HepG2 (cell line): ENCODE data around the gene BFSP1. TPM values are rescaled to one million over a fixed set of nuclear protein-coding genes. Genes with fewer than 3 reads are reported as not detected.
A peak's percentile ranks its signal among the peaks of the same experiment; 100 is the strongest.

Source experiments
- CREB1 ChIP-seq, 2 experiments: fragments of 450-650 bp in 1 of 2; IDR thresholded peaks; 2 replicates each; pipeline ENCODE4 v1.6.1; 2016 to 2017; ENCODE audit warnings: control low read depth in 1 of 2, mild to moderate bottlenecking in 1 of 2, missing compliant biosample characterization in 1 of 2, missing genetic modification characterization in 1 of 2
- FOXA1 ChIP-seq, 2 experiments: fragments of 450-650 bp in 1 of 2; sonication (generic) in 1 of 2; formaldehyde crosslinking in 1 of 2; IDR thresholded peaks; 2 replicates each; pipeline versions ENCODE4 v1.4.0 to v1.6.1; 2016 to 2020; ENCODE audit warnings: missing genetic modification reagents in 1 of 2
- IRF2 ChIP-seq: IDR thresholded peaks from 2 replicates; pipeline ENCODE4 v1.6.1; 2018; ENCODE audit warnings: missing genetic modification reagents, missing compliant biosample characterization
- MAFF ChIP-seq: IDR thresholded peaks from 2 replicates; pipeline ENCODE4 v1.6.1; 2011; ENCODE audit warnings: low read depth, low read length, improper control_type of control experiment
- MBD4 ChIP-seq: IDR thresholded peaks from 2 replicates; pipeline ENCODE4 v1.6.1; 2012; ENCODE audit warnings: low read length, inconsistent platforms, borderline replicate concordance
- POGZ ChIP-seq: sonication (generic); formaldehyde crosslinking; IDR thresholded peaks from 2 replicates; pipeline ENCODE4 v1.4.0; 2020; ENCODE audit warnings: mild to moderate bottlenecking, missing genetic modification reagents
- RCOR2 ChIP-seq: IDR thresholded peaks from 2 replicates; pipeline ENCODE4 v1.6.1; 2016; ENCODE audit warnings: missing biosample characterization, missing genetic modification reagents
- RFXANK ChIP-seq: IDR thresholded peaks from 2 replicates; pipeline ENCODE4 v1.6.1; 2016
- SMAD3 ChIP-seq: sonication (generic); formaldehyde crosslinking; IDR thresholded peaks from 2 replicates; pipeline ENCODE4 v1.4.0; 2020; ENCODE audit warnings: missing genetic modification reagents
- SNAPC2 ChIP-seq: sonication (generic); formaldehyde crosslinking; IDR thresholded peaks from 2 replicates; pipeline ENCODE4 v1.8.1; 2022; ENCODE audit warnings: mild to moderate bottlenecking, missing genetic modification reagents
- SOX13 ChIP-seq, 3 experiments: fragments of 450-650 bp in 1 of 3; sonication (generic) in 1 of 3; formaldehyde crosslinking in 1 of 3; IDR thresholded peaks in 2 of 3; conservative IDR thresholded peaks in 1 of 3; 2 replicates each; pipeline versions ENCODE4 v1.5.0 to v1.6.1; 2016 to 2020; ENCODE audit warnings: antibody characterized with exemption in 1 of 3, mild to moderate bottlenecking in 1 of 3, missing compliant biosample characterization in 1 of 3, missing genetic modification reagents in 1 of 3, moderate library complexity in 1 of 3
- SOX5 ChIP-seq: IDR thresholded peaks from 2 replicates; pipeline ENCODE4 v1.6.1; 2016; ENCODE audit warnings: borderline replicate concordance
- TFDP1 ChIP-seq: IDR thresholded peaks from 2 replicates; pipeline ENCODE4 v1.6.1; 2016; ENCODE audit warnings: missing compliant biosample characterization, missing genetic modification reagents, borderline replicate concordance
- ZFP36L2 ChIP-seq: sonication (generic); formaldehyde crosslinking; IDR thresholded peaks from 2 replicates; pipeline ENCODE4 v1.4.0; 2020; ENCODE audit warnings: missing genetic modification reagents
- ZNF138 ChIP-seq: sonication (generic); formaldehyde crosslinking; IDR thresholded peaks from 2 replicates; pipeline ENCODE4 v1.5.0; 2020; ENCODE audit warnings: mild to moderate bottlenecking, low read depth, missing genetic modification reagents
- ZNF225 ChIP-seq: sonication (generic); formaldehyde crosslinking; IDR thresholded peaks from 2 replicates; pipeline ENCODE4 v1.4.0; 2020; ENCODE audit warnings: mild to moderate bottlenecking, missing genetic modification reagents
- ZNF337 ChIP-seq: sonication (generic); formaldehyde crosslinking; IDR thresholded peaks from 2 replicates; pipeline ENCODE4 v1.5.1; 2020; ENCODE audit warnings: missing genetic modification reagents, low read depth, mild to moderate bottlenecking, borderline replicate concordance
- ZNF501 ChIP-seq: sonication (generic); formaldehyde crosslinking; IDR thresholded peaks from 2 replicates; pipeline ENCODE4 v1.5.1; 2020; ENCODE audit warnings: mild to moderate bottlenecking, moderate library complexity, missing genetic modification reagents
- ZNF691 ChIP-seq: sonication (generic); formaldehyde crosslinking; IDR thresholded peaks from 2 replicates; pipeline ENCODE4 v1.4.0; 2020; ENCODE audit warnings: missing genetic modification reagents, low read depth, mild to moderate bottlenecking, borderline replicate concordance
- ZNF83 ChIP-seq: sonication (generic); formaldehyde crosslinking; IDR thresholded peaks from 2 replicates; pipeline ENCODE4 v1.4.0; 2020; ENCODE audit warnings: missing genetic modification reagents, mild to moderate bottlenecking, borderline replicate concordance
- ZSCAN9 ChIP-seq: IDR thresholded peaks from 2 replicates; pipeline ENCODE4 v1.6.1; 2016; ENCODE audit warnings: borderline replicate concordance
- polyA plus RNA-seq, 8 experiments: library from polyadenylated mRNA; depleted of rRNA in 3 of 8; stranded (reverse) in 7 of 8; unstranded in 1 of 8; fragments of >200 nt; fragmentation: Illumina TruSeq in 4 of 8; extraction: Trizol in 4 of 8; gene quantifications; 2 replicates each; pipeline versions ENCODE4 v1.2.1 to v1.2.3, GENCODE V29; 2011 to 2016; ENCODE audit warnings: low read depth in 4 of 8, missing spikeins in 1 of 8, mixed read lengths in 1 of 8; ENCODE audit not compliant: insufficient read depth in 1 of 8
- total RNA-seq, 5 experiments: library from RNA; depleted of rRNA; stranded (reverse); fragments of >200 nt; fragmentation: Illumina TruSeq; extraction: Trizol; gene quantifications; 2 replicates each; pipeline ENCODE4 v1.2.3, GENCODE V29; 2016; ENCODE audit warnings: low read depth in 1 of 5
- TF ChIP-seq, protein P1 (sequence below): sonication (generic); formaldehyde crosslinking; IDR thresholded peaks from 2 replicates; pipeline ENCODE4; 2020; ENCODE audit warnings: missing genetic modification reagents, mild to moderate bottlenecking, borderline replicate concordance
- TF ChIP-seq, protein P2 (sequence below): IDR thresholded peaks from 2 replicates; pipeline ENCODE4 v1.6.1; 2018; ENCODE audit warnings: missing genetic modification reagents
- TF ChIP-seq, protein P3 (sequence below): IDR thresholded peaks from 2 replicates; pipeline ENCODE4 v1.6.1; 2016

BFSP1 gene
- total and polyA plus RNA-seq, 2 of the 13 experiments (the other 11 are each of a cell fraction or from before 2014, with no cell fraction given) = 0.22 to 0.26 TPM

- TF ChIP-seq, protein P1, sequence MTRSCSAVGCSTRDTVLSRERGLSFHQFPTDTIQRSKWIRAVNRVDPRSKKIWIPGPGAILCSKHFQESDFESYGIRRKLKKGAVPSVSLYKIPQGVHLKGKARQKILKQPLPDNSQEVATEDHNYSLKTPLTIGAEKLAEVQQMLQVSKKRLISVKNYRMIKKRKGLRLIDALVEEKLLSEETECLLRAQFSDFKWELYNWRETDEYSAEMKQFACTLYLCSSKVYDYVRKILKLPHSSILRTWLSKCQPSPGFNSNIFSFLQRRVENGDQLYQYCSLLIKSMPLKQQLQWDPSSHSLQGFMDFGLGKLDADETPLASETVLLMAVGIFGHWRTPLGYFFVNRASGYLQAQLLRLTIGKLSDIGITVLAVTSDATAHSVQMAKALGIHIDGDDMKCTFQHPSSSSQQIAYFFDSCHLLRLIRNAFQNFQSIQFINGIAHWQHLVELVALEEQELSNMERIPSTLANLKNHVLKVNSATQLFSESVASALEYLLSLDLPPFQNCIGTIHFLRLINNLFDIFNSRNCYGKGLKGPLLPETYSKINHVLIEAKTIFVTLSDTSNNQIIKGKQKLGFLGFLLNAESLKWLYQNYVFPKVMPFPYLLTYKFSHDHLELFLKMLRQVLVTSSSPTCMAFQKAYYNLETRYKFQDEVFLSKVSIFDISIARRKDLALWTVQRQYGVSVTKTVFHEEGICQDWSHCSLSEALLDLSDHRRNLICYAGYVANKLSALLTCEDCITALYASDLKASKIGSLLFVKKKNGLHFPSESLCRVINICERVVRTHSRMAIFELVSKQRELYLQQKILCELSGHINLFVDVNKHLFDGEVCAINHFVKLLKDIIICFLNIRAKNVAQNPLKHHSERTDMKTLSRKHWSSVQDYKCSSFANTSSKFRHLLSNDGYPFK (CRISPR knock-in tag) = no peak
- peak; percentile 82 for TF ChIP-seq ZNF501 (CRISPR knock-in tag)
- TF ChIP-seq, protein P2, sequence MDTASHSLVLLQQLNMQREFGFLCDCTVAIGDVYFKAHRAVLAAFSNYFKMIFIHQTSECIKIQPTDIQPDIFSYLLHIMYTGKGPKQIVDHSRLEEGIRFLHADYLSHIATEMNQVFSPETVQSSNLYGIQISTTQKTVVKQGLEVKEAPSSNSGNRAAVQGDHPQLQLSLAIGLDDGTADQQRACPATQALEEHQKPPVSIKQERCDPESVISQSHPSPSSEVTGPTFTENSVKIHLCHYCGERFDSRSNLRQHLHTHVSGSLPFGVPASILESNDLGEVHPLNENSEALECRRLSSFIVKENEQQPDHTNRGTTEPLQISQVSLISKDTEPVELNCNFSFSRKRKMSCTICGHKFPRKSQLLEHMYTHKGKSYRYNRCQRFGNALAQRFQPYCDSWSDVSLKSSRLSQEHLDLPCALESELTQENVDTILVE (CRISPR knock-in tag) = peak; percentile 79
- no peak for TF ChIP-seq SOX13 (IDR thresholded peaks at IDR 0.05)
- TF ChIP-seq SOX13 (CRISPR knock-in tag; conservative IDR thresholded peaks at IDR 0.05 in 1 of 2, IDR thresholded peaks at IDR 0.05 in 1 of 2) = peak in 1 of 2 experiments; percentile 59; a peak in 2 of 4 replicates
- TF ChIP-seq SNAPC2 (CRISPR knock-in tag) = no peak
- peak; percentile 51; the same call in 1 of the 2 replicates for TF ChIP-seq RCOR2
- TF ChIP-seq MBD4 = no peak
- TF ChIP-seq IRF2 (CRISPR knock-in tag) = peak; percentile 90
- TF ChIP-seq TFDP1 (CRISPR knock-in tag) = peak; percentile 78
- TF ChIP-seq SOX5 (CRISPR knock-in tag) = peak; percentile 57; the same call in 1 of the 2 replicates
- TF ChIP-seq ZNF138 (CRISPR knock-in tag) = peak; percentile 43; the same call in 1 of the 2 replicates
- peak; percentile 75; the same call in 1 of the 2 replicates for TF ChIP-seq SMAD3 (CRISPR knock-in tag)
- TF ChIP-seq ZNF83 (CRISPR knock-in tag) = peak; percentile 73; the same call in 1 of the 2 replicates
- no peak for TF ChIP-seq ZNF337 (CRISPR knock-in tag)
- TF ChIP-seq MAFF = peak; percentile 57
- peak; percentile 55; the same call in 1 of the 2 replicates for TF ChIP-seq ZNF691 (CRISPR knock-in tag)
- no peak for TF ChIP-seq POGZ (CRISPR knock-in tag)
- TF ChIP-seq RFXANK (CRISPR knock-in tag) = peak; percentile 64
- peak; percentile 29; the same call in 1 of the 2 replicates for TF ChIP-seq ZNF225 (CRISPR knock-in tag)
- TF ChIP-seq FOXA1 (IDR thresholded peaks at IDR 0.05) = no peak
- TF ChIP-seq FOXA1 (CRISPR knock-in tag; IDR thresholded peaks at IDR 0.05) = 0 out of 2 replicates have a peak, but pooled peaks have one; percentile 11
- no peak for TF ChIP-seq CREB1 (IDR thresholded peaks at IDR 0.05)
- TF ChIP-seq CREB1 (CRISPR knock-in tag; IDR thresholded peaks at IDR 0.05) = no peak
- TF ChIP-seq, protein P3, sequence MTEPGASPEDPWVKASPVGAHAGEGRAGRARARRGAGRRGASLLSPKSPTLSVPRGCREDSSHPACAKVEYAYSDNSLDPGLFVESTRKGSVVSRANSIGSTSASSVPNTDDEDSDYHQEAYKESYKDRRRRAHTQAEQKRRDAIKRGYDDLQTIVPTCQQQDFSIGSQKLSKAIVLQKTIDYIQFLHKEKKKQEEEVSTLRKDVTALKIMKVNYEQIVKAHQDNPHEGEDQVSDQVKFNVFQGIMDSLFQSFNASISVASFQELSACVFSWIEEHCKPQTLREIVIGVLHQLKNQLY = peak; percentile 63; the same call in 1 of the 2 replicates
- TF ChIP-seq ZSCAN9 (CRISPR knock-in tag) = peak; percentile 86; the same call in 1 of the 2 replicates
- TF ChIP-seq ZFP36L2 (CRISPR knock-in tag) = no peak
Observed at GRCh38 chr20:17536944-17537444, 5.8 kb upstream of the BFSP1 start (continued).
